ENCODE data around the gene FAM50B.
A peak's percentile ranks its signal among the peaks of the same experiment; 100 is the strongest.

FAM50B gene, protein sequence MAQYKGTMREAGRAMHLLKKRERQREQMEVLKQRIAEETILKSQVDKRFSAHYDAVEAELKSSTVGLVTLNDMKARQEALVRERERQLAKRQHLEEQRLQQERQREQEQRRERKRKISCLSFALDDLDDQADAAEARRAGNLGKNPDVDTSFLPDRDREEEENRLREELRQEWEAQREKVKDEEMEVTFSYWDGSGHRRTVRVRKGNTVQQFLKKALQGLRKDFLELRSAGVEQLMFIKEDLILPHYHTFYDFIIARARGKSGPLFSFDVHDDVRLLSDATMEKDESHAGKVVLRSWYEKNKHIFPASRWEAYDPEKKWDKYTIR

DNA sequence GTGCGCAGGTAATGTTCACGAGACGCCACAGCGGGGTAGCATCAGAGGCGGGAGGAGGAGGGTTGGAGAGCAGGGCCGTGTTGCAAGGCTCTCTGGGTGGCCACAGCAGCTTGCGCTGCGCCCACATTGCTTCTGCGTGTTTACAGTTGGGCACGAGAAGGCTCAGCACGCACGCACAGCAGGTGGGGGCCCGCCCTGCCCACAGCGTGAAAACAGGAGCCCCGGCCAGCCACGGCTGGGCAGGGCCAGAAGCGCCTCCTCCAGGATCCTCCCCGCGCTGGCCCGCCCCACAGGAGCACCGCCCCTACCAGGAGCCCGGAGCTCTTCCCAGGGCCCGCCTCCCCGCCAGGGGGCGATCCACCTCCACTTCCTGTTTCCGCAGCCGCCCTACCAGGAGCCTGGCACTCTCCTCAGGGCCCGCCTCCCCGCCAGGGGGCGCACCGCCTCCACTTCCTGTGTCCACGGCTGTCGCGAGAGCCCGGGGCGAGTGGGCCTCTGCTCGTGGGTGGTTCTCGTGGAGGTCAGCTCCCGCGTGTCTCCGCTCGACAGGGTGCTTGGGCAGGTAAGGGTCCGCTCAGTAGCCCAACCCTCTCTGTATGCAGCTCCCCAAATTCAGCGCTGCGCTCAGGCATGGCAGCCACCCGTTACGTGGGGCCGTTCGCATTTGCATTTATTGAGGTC lies at the start of gene FAM50B:
Gene FAM50B (plus strand): TSS at position 449 of the 681 bp plus-strand sequence. CDS start 439 bp downstream, outside the sequence.
- DNase-seq (peak; percentile 91), ATAC-seq (peak; percentile 97)

DNA sequence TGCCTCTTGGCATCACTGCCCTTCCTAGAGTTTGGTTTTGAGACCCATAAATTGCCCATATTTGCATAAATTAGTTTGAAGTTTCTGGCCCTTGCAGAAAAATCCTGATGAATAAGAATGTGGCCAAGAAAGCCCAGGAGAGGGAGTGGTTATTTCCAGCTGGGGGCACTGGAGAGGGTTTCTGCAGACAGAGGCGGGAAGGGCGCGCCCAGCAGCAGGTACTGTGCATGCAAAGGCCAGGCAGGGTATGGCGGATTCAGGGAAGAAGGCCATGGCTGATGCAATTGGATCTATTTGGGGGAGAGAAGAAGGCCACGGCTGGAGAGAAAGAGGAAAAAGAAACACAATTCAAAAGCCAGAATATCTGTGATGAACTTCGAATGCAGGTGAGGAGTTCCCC lies 49.5 kb upstream of the FAM50B start:
- no peak for ATAC-seq
- DNase-seq, result no peak

DNA sequence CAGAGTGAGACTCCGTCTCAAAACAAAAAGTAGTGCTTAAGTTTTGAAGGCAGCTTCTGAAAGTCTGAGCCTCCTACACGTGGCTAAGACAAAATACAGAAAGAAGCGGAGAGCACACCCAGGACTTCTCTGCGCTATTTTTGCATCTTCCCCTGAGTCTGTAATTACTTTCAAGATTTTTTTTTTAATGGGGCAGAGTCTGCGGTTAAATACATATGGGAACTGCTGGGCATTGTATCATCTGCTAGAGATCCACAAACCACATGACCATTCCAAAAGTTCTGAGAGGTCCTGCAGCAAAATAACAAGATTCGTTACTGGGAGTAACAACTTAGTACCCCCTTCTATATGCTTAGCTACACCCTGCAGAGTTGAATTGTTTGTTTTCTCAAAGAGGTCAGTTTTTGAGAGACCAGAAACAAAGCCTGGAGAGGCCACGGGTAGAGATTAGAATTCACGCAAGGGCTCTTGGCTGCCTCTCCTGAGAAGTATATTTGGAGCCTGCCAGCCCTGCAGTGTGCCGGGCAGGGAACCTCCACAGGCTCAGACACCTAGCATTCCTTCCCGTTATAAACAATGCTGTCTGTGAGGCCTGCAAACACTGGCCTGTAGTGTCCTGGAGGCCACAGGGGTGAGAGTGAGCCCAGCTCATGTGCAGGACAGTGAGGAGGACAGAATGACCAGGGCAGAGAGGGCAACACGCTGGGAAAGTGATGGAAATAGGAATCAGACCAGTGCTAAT lies 48.2 kb upstream of the FAM50B start:
- ATAC-seq (no peak), DNase-seq (no peak)

DNA sequence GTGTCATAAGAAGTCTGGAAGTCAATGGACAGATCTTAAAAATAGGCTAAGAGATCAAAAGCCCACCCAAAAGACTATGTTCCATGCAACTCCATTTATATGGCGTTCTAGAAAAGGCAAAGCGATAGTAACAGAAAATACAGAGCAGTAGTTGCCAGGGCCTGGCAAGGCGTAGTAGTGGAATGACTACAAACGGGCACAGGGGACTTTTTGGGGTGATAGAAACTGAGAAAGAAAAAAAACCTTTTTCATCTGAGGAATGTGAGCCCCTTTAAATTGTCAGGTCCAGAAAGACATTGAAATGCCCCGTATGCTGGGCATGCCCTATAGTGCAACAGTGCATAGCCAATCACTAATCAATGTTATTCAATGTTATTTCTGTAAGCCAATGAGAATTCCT lies 47.2 kb upstream of the FAM50B start:
- ATAC-seq, result peak; percentile 49
- no peak for DNase-seq

DNA sequence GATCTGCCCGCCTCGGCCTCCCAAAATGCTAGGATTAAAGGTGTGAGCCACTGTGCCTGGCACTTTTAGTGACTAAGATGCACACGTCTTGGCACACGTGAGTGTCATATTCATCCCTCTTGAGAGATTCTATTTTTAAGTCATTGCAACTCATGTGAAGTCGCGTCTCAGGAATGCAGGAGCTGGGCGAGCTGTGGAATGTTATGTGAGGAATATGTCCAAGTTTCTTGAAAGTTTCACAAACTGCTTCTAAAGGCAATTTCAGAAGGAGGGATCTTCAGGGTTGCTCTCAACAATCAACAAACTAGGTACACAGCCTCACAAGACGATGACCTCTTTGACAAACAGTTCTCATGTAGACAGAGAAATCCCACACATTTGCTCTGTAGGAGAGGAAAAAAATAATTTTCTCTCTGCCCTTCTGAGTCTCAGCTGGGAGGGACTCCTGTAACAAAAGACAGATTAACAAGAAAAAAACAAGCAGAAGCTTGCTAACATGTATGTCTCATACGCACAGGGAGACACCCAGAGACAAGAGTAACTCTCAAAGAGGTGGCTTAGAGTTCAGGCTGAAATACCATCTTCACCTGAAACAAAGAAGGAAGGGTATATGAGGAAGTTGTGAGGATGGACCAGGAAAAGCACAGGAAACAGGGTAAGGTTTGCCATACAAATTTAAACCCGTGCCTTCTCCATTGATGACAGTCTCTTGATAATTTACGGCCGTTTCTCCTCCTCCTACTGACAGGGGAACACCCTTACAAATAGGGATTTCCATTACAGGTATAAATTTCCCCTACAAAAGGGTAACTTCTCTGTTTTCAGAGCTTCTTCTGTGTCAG lies 45.3 kb upstream of the FAM50B start:
- no peak for DNase-seq
- no peak for ATAC-seq

DNA sequence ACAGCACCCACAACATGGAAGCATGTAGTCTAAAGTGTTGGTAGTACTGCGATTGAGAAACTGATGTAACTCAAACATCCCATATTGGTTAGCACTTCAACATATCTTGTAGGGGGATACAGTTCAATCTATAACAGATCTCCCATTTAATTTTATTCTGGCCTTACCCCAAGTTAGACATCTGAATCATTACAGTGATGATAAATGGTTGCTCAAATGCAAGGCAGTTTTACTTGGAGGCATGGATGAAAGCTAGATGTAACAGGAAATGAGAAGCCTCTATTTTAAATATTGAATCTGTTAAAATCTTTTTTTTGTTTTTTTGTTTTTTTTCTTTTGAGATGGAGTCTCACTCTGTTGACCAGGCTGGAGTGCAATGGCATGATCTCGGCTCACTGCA lies 44.2 kb upstream of the FAM50B start:
- no peak for ATAC-seq

DNA sequence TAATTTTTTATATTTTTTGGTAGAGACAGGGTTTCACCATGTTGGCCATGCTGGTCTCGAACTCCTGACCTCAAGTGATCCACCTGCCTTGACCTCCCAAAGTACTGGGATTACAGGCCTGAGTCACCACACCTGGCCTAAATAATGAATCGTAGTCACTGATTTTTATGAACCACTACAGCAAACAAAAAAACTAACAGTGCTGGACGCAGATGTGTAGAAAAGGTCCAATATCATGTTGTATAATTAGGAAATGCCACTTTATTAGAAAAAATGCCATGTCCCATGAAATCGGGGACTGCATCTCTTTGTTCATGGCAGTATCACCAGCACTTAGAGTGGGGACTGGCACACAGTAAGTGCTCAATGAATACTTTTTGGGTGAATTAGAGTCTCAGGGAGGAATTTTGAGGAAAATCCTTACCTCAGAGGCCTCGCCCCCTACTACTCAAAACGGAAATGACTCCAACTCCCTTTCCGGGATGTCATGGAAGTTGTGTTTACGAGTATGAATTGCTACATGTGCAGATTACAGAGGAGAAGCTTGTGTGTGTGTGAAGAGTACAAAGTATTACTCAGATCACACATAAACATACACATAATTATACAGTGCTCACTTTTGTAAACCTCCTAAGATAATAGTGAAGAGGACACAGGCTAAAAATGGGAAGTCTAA lies 43.6 kb upstream of the FAM50B start:
- DNase-seq, result no peak
- ATAC-seq, result no peak

More for the DNA sequence above, 44.2 kb upstream of the FAM50B start:
- no peak for DNase-seq

DNA sequence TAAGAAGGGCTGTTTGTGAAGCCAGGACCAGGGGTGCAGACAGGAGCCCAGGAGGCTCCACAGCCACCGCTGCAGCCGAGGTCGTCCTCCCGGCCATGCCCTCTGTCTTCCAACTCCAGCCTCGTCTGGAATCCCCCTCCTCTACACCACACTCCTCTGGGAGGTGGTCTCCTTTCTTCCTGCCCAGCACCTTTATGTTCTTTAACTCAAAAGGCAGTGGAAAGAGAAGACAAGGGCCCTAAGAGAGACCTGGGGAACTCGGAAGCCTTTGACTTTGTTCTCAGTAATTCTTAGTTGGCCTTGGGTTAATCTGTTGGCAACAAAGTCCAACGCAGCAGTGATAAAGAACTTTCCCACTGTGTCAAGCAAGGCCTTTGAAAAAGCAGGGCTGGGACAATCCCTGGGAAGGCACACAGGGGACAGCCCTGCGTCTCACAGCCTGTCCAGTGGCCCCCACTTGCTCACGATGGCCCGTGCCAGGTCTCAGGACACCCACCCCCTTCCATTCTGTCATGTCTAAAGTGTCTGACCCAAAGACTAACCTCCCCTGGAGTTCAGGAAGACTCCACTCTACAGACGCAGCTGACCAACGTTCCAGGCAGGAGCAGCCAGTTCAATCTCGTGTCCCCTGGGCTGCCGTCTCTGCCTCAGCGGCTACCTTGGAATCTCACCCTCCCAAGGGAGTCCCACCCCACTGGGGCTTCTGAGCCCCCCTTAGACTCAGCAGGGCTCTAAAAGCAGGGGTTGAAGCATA lies 42.8 kb upstream of the FAM50B start:
- no peak for DNase-seq
- no peak for ATAC-seq

DNA sequence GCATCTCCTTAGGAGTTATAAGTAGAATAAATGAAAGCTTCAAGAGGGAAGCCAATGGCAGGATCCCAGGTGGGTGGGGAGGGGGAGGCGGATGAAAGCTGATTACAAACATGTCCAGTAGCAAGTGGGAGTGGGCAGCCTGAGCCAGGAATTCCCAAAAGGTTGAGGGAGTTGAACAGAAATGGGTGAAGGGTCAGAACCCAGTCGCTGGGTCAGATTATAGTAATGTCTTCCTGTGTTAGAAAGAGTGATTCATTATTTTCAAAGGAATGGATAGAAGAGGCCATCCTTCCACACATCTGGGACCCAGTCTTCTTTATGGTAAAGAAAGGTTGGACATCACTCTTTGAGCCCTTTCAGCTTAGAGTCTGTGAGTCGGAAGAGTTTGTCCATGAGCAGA lies 41.0 kb upstream of the FAM50B start:
- DNase-seq (no peak), ATAC-seq (no peak)

DNA sequence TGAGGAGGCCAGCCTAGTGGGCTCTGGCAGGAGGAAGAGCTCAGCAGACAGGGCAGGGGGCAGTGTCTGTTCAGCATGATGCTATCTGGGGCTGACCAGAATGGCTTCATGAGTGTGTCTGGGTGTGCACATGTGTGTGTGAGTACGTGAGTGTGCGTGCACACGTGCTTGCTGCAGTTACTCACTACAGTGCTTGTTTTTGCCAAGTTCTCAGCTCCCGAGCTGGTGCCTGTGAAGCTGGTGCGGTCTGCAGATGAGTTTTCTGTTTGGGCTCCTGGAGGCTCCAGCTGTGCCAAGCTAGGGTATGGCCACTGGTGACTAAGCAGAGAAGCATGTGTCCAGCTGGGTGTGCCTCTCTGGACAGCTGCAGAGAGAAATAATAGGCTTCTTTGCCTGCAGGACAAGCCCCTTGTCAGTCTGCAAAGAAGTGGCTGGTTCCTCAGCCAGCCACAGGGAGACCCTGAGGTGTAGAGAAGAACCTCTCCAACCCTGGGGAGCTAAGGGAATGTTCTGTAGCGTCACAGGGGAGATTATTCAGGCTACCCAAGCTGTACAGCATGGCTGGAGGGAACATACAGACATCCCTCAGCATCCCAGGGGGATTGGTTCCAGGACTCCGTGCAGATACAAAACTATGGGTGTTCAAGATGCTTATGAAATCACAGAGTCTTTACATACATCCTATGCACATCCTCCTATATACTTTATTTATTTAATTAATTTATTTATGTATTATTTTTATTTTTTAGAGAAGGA lies 40.2 kb upstream of the FAM50B start:
- DNase-seq (no peak), ATAC-seq (no peak)

DNA sequence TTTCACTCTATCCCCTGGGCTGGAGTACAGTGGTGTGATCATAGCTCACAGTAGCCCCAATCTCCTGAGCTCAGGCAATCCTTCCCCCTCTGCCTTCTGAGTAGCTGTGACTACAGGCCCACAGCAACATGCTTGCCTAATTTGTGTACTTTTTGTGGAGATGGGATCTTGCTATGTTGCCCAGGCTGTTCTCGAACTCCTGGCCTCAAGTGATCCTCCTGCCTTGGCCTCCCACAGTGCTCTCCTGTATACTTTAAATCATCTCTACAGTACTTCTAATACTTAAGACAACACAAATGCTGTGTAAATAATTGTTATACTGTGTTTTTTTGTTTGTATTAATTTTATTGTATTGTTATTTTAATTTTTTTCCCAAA lies 39.7 kb upstream of the FAM50B start:
- DNase-seq (no peak), ATAC-seq (no peak)

DNA sequence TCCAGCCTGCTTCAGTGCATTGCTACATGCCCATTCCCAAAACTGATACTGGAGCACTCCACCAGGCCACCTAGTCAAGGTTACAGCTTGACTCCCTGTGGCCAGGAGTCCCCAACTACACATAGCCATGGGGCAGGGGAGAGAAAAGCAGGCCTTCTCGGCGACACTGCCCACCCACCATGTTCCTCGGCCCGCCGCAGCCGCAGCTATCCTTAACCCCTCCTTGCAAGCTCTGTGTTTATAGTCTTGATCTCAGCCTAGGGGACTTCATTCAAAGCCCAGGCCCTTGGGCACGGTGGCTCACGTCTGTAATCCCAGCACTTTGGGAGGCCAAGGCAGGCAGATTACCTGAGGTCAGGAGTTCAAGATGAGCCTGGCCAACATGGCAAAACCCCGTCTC lies 39.2 kb upstream of the FAM50B start:
- no peak for DNase-seq

DNA sequence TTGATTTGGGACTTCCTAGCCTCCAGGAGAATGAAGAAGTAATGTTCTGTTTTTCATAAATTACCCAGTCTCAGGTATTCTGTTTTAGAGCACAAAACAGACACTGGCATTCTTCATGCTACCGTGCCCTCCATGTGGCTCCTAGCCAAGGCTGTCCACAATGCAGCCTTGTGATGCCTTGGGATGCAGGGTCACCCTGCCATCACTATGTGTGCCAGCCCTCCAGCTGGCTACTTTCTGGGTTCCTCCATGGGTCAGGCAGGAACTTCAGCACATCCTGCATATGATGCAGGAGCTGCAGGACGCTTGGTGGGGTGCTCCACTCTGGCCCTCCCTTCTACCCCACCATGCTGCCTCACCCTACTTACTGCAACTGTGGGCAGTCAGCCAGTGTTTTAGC lies 38.0 kb upstream of the FAM50B start:
- ATAC-seq, result no peak

More for the DNA sequence above, 39.2 kb upstream of the FAM50B start:
- ATAC-seq, result no peak

DNA sequence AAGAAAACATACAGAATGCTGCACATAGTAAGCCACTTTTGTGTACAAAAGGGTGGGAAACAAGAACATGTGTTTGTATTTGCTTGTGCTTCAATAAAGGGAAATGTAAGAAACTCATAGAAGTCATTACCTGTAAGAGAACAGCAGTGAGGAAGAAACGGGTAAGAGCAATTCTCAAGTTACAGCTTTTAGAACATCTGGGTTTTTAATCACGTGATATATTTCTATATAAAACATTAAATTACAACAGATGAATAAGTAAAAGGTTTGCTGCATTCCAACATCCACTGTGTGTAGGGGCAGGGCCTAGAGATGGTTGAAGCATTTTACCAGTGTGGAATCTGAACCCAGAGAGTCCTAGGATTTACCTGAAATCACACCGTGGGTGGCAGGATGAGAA lies 36.6 kb upstream of the FAM50B start:
- DNase-seq (no peak), ATAC-seq (no peak)

More for the DNA sequence above, 38.0 kb upstream of the FAM50B start:
- no peak for DNase-seq

DNA sequence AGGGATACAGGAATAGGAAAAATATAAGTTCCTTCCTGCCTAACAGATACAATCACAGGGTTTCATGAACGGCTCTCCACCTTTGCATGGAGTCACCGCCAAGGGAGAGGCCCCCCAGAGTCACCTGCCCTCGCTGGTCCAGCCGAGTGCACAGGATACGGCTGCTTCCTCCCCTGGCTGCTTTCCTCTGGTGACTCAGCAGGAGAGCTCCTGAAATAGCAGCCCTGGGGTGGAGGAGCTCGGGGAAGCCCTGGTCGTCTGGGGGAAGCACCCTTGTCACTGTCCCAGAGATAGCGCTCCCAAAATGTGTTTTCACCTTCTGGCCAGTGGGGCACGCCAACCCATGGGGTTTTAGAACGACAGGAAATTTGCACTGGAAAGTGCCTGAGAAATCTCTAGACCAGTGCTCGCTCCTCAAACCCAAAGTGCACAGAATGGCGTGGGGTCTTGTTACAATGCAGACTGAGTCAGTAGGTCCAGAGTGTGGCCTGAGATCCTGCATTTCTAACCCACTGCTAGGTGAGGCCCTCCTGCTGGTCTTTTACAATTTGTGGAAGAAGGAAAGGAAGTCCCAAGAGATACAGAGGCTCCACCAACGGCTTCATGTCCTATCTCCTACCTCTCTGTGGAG lies 35.9 kb upstream of the FAM50B start:
- DNase-seq (peak; percentile 11), ATAC-seq (peak; percentile 55)

DNA sequence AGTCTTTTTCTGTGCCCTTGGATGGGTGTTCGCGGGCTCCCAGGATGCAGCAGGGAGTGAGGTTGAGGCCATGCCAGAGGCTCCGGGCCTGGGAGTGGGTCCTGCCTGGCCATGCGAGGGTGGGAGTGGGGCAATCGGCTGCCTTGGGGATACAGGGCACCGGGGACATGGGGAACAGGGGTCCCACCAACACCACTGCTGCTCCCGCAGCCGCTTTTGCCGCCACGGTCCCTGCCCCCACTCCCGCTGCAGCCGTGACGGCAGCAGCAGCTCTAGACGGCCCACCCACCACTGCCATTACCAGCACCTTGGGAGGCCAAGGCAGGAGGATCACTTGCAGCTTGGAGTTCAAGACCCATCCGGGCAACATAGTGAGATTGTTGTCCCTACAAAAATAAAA lies 35.3 kb upstream of the FAM50B start:
- ATAC-seq (no peak), DNase-seq (no peak)

DNA sequence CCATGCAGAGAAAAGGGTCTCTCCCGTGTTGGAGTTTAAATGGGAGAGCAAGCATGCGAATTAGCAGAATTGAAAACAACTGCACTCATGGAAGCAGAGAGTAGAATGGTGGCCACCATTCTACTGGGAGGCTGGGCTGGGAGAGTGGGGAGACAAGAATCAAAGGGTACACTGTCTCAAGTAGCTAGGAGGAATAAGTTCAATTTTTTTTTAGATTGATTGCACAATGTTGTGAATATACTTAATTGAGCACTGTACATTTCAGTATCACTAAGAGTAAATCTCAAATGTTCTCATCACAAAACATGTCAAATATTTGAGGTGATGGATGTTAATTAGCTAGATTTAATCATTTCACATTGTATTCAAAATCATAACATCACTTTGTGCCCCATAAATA lies 34.6 kb upstream of the FAM50B start:
- DNase-seq (no peak), ATAC-seq (no peak)

DNA sequence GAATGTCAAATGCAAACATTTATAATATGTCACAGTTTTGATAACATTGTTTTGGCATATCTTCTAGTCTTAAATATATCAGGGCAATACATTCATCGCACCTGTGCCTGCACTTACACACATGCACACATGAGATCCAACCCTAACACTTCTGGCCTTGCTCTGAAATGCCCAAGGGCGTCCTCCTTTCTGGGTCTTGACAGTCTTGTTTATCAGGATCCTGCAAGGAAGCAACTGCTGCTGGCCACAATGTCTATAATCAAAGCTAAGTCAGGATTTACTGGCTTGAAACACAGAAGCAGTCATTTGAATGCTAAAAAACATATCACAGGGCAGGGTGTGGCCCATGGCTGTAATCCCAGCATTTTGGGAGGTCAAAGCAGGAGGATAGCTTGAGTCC lies 32.9 kb upstream of the FAM50B start:
- ATAC-seq, result no peak
- no peak for DNase-seq
